ENCODE results near the gene KRT75.
"Not testable (repeated sequence)": the region's sequence is repeated elsewhere in the genome, so short reads cannot be mapped to it uniquely, and the experiment has no call there.

Gene KRT75

DNA sequence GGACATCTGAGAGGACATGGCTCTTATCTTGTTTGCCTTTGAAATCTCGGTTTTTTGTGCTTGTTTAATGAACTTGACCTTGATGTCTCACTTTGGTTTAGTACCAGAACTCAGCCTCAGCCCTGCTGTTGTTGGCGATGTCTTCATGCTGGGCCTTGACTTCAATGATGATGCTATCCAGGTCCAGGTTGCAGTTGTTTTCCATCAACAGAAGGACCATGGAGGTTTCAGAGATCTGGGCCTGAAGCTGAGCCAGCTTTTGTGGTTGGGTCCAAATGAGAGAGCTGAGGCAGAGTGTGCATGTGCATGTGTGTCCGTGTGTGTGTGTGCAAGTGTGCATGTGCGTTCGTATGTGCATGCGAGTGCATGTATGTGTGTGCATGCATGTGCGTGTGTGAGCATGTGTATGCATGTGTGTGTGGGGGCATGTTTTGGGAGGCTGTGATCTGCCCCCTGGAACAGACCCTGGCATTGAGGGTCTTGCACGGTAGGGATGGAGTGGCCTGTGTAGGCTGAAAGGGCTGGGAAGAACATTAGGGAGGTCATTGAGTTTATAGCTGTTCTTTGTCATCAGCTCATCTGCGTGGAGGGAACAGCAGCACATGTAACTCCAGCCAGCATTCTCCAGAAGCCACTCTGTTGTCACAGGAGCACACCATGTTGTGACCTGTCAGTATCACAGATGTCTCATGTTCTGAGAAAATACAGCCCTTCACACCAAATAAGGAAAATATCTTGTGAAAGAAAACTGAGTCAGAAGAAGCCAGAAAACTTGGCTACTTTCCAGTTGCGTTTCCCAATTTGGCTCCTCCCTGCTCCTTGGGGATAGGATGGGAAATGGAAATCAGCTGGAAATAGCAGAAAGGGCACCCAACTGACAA, 18.1 kb downstream of the KRT75 start:
- DNase-seq: no peak

DNA sequence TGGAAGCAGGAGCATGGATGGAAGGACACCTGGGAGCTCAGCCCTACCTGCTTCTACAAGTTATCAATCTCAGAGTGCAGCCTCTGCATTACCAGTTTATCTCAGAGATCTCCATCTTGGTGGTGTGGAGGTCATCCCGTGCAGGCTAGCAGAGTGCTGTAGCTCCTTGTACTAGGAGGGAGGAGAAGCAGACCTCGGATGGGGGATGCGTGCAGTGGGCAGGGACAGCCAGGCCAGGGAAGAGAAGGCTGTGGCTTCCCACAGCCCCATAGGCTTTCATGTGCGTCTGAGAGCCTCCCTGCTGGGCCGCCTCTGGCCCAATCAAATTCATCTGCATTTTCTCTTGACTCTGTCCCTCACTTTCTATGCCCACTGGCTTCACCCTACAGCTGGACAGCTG, 19.2 kb downstream of the KRT75 start:
- no peak for DNase-seq

DNA sequence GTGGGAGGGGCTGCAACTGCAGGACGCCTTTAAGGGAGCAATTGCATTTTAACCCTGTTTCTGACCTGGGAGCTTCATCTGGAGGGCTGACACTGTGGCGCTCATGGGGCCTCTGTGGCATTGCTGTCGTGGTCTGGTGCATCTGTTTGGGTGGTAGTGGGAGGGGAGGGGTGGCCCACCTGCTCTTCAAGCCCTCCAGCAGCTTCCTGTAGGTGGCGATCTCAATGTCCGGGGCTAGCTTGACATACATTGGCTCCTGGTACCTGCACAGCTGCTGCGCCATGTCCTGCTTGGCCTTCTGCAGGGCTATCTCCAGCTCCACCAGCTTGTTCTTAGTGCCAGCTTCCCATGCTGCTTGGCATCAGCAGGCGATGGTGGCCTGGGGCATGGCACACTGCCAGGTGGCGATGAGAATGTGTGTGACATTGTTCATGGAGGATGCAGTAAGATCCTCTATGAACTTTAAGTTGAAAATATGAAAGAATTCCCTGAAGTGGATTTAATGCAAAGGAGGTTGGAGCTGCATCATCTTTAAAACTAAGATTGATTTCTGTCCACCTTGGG, 20.3 kb downstream of the KRT75 start:
- no peak for DNase-seq

DNA sequence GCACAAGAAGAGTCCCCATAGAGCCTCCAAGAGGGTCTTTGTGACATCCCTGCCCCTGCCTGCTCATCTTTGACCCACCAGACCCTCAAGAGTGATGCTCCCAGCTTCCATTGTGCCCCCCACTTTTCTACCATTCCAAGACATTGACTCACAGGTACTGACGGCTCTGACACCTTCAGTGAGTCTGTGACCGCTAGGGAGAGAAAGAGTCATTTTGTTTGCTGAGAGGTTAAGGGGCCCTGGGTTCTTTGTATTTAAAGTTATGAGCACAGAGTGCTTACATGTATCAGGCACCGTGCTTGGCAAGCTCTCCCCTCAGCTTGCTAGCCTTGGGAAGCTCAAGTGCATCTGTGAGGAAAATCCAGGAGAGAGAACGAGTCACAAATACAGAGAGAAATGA, 21.0 kb downstream of the KRT75 start:
- no peak for DNase-seq

DNA sequence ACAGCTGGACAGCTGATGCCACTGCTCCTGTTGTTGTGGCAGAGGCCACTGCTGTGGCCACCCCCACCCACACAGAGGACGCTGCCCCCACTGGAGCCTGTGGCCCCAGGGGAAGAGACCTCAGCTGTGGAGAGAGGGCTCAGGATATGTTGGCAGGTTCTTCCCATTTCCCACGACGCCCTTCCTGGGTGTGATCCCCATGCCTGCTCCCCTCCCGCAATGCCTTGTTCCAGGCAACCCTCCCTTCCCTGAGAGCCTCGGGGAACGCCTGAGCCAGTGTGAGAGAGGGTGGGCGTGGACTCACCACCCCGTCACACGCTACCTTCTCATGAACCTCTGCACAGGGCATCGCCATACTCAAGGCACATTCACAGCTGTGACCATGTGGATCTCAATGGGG, 22.4 kb downstream of the KRT75 start:
- no peak for DNase-seq

DNA sequence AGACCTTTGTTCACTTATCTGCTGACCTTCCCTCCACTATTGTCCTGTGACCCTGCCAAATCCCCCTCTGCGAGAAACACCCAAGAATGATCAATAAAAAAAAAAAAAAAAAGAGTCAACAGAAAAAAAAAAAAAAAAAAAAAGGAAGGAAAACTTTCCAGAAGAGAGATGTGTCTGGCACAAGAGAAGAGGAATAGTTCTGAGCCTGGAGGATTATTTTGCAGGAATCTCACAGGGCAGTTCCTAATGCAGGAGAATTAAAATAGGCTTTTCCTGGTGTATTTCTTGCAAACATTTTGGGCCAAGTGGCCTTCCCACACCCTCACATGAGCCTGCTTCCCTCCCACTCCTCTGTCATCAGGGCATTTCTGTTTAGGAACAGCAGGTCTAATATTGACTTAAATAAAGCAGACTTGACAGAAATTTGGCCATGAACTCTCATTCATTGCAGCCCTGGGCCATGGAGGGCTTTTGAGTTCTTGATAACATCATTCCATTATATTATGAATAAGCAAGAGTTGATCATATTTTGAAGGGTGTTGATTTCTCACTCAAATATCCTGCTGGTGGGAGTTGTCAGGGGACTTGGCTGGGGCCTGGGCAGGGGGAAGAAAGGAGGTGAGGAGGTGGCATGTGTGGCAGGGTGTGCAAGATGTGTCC, 23.5 kb downstream of the KRT75 start:
- not testable (repeated sequence) for DNase-seq

DNA sequence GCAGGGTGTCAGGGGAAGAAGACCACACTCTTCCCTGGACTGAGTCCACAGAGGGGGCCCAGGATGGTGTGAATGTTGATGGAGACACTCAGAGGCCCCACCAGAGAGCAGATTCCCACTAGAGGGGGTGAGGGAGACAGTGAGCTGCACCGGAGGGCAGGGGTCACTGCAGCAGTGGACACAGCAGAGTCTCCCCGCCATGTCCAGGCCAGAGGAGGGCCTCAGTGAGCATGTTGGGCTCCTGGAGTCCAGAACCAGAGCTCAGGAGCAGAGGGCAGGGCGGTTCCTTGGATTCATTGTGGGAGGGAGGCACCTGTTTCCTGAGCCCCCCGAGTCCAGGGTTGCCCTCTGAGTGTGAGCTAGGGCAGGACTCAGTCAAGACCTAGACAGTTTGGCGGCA, 26.3 kb downstream of the KRT75 start:
- no peak for DNase-seq

DNA sequence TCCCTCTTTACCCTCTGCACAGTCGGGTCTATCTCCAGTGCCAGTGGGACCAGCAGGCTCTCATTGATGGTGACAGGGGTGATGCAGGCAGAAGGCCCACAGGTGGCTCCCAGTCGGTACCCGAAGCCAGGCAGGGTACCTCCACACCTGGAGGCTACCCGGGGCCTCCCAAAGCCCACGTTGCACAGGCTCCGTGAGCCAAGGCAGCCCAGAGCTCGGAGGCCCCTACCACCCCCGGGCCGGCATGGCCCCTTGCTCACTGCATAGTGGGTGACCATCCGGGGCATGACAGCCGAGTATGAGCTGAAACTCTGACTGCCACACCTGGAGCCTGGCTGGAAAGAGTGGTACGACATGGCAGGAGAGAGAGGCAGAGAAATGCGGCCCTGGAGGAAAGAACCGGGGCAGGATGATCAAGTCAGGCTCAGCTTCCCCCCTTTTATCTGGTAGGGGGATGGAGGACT, 28.2 kb downstream of the KRT75 start, which contains the start of gene KRT82:
TSS of gene KRT82 (minus strand) at position 414 of the 464 bp plus-strand sequence. CDS start at position 356, 58 bp downstream.
- DNase-seq: no peak

DNA sequence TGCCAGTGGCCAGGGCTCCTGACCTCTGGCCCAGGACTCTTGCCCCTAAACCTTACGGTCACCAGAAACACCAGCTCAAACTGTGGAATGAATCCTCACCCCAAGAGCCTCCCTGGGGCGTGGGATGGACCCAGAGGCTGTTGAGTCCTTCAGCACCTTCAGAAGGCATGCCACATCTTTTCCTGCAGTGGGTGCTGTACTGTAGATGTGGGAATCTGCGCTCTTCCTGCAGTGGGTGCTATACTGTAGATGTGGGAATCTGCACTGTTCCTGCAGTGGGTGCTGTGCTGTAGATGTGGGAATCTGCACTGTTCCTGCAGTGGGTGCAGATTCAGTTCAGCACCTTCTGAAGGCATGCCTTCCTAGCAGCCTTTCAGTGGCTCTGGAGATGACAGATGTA, 29.2 kb downstream of the KRT75 start:
- no peak for DNase-seq

DNA sequence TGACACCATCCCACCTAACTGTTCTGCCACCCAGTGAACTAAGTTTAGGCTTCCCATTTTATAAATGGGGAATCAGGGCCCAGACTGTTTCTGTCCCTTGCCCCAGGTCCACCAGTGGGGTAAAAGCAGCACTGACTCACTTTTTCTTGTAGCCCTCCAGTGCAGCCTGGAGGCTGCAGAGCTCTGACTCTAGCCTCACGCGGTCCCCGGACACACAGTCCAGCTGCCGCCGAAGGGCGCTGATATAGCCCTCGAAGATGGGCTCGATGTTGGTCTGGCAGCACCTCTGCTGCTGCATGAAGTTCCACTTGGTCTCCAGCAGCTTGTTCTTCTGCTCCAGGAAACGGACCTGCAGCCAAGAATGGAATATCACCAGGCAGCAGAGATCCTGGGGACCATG, 30.6 kb downstream of the KRT75 start:
- DNase-seq: no peak

DNA sequence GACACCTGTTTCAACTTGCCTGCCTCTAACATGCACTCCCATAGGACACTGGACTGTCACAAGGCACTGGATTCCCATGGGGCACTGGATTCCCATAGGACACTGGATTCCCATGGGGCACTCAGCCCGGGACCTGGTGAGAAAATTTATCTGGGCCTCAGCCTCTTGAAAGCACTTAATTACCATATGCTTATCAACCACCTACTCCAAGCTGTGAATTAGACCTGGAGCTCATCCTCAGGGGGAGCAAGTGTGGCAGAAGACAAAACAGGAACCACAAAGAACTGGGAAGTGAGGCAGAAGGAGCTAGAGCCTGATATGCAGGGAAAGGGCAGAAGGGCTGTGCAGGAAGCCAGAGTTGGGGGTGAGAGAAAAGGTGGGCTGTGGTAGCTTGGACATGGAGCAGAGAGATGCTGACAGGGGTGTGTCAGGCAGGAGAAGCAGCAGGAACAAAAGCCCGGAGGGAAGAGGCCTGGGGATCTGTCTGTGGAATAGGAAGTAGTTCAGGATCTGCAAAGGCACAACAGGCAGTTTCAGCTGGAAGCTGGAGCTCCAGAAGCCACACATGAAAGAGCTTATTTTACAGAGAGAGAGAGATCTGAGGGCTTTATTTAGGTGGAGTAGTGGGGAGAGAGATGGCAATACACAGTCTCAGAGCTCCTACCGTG, 31.2 kb downstream of the KRT75 start:
- no peak for DNase-seq

DNA sequence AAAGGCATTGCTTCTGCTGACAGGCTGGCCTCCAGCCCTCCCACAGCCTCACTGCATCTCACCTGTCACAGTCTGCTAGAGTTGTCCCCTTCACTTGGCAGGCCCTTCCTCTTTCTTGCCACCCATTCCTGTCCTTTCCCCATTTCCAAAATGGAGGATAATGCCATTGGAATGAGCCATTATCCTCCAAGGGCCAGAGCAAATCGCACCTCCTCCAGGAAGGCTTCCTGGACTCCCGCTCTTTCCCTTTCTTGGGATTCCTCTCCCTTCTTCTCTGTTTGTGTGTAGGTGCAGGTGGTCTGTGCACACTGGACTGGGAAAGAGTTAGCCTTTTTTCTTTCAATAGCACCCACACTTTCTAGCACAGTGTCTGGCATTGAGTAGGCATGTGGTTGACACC, 31.8 kb downstream of the KRT75 start:
- DNase-seq: no peak

DNA sequence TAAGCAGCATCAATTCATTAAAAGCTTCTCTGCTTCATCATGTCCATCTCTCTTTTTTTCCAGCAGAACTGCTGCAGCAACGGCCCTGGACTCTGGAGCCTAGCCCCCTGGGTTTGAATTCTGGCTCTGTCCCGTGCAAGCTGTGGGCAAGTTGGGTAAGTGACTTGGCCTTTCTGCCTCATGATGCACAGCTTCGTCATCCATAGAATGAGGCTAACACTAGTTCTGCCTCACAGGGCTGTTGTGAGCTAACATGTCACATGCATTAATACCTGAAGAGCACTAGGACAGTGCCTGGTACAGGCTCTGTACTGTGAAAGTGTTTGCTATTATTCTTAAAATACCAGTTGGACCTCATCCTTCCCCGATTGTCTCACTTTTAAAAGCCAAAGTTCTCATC, 32.2 kb downstream of the KRT75 start:
- no peak for DNase-seq

DNA sequence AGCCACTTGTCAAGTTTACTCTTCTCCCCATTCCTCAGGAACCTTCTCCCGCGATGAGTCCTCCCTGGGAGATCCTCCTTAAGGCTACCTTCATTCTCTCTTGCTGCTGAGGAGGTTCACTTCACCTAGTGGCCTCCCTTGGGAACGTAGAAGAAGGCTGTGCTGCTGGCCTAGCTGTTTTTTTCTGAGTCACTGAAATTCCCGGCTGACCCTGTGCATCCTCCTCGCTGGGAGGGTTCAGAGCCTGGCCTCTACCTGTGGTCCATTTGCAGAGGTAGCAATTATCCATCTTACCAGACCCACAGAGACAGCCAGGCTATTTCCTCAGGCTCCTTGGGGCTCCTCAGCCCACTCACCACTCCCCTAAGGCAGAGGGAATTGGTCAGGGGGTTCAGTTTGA, 32.6 kb downstream of the KRT75 start:
- no peak for DNase-seq

DNA sequence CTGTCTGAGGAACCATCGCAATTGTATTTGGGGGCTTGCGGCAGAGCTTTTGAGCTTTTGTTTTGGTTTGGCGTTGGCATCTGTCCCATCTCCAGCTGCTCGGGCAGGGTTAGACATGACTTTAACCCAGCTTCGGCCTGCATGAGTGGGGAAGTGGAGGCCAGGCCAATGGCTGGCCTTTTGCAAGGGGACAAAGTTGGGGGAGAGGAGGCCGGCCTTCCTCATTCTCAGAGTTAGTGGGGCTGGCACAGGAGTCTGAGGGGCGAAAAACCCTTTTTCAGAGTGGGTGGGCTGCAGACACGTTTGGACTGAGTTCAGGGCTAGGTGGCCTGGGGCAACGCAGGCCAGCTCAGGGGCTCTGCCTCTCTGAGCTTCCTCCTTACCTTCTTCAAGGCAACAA, 33.3 kb downstream of the KRT75 start:
- no peak for DNase-seq

DNA sequence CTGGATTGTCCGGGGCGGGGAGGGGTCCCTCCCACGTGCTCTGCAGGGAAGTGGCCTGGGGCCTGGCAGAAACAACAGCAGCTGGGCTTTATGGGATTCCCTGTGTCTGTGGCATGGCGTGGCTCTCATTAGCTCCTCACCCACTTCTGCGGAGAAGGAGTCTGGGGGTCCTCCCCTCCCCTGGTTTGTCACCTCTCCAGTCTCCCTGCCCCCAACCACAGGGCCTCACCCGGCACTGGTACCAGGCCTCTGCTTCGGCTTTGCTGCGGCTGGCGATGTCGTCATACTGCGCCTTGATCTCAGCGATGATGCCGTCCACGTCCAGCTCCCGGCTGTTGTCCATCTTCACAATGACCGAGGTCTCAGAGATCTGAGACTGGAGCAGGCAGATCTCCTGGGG, 34.4 kb downstream of the KRT75 start:
- no peak for DNase-seq

DNA sequence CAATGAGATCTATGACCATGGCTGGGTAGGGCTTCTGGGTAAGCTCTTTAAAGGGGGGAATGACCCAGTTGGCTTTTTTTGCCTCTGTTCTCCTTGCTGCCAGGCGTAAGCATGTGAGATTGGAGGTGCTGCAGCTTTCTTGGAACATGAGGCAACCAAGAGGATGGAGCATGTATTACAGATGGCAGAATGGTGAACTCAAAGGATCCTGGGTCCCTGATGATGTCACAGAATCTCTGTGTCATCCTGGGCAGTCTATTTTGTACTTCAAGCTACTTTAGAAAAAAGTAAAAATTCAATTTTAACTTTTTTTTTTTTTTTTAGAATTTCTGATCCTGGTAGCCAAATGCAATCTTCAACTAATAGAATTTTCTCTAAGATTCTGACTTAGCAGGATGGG, 36.0 kb downstream of the KRT75 start:
- no peak for DNase-seq

DNA sequence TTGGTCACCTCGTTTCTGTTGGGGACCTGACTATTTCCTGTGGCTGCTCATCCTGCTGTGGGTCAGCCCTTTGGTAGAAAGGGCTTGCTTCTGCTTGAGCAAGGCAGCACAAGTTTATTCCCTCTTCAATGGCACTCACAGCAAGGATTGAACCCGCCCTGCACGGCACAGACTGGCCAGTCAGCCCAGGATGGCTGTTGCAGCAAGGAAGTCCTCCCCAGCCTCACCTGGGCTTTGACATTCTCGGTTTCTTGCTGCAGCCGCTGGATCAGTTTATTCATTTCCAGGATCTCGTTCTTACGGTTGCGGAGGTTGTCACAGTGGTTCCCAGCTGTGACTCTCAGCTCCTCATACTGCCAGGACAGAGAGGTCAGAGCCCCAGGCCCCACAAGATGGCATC, 37.5 kb downstream of the KRT75 start:
- DNase-seq: no peak

DNA sequence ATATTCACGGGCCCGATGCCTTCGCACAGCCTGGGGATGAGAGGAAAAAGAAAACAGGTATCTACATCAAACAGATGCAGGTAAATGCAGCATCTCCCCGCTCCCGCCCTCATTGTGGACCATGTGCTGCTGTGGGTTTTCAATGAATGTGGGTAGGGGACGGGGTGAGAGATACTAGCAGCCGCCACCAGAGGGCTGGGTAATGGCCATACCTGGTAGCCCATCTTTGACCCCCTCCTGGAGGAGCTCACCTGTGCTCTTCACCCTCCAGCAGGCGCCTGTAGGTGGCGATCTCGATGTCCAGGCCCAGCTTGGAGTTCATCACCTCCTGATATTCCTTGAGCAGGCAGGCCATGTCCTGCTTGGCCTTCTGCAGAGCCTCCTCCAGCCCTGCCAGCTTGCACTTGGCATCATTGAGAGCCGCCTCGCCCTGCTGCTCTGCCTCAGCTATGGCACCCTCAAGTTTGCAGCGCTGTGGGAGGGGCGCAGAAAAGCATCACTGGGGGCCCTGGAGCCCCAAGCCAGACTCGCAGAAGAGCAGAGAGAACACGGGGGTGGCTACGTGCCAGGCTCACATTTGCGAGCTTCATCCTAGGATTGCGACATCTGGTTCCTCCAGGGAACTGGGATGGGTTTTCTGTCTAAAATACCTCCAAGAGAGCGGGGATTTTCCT, 38.3 kb downstream of the KRT75 start:
- no peak for DNase-seq

DNA sequence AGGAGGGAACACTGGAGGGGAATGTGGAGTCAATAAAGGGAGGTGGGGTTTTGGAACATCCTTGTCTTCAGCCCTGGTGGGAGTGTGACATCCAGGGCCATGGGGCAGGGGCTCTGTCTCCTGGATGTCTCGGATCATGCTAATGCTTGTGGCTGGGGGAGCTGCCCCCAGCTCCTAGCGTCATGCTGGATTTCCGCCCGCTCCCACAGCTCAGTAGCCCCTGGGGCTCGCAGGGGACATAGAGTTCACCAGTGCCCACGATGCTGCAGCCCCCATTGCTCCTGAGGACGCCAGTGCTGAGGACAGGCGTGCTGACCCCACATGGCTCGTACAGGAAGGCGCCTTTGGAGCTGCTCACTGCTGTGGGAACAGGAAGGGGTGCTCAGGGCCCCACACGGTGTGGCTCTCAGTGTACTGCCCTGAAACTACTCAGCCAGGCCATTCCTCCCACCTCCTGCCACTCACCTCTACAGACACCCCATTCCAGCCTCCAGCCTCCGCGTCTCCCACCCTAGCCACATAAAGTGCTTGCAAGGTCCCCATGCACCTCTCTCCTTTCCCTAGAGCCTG, 39.2 kb downstream of the KRT75 start:
- DNase-seq: no peak

DNA sequence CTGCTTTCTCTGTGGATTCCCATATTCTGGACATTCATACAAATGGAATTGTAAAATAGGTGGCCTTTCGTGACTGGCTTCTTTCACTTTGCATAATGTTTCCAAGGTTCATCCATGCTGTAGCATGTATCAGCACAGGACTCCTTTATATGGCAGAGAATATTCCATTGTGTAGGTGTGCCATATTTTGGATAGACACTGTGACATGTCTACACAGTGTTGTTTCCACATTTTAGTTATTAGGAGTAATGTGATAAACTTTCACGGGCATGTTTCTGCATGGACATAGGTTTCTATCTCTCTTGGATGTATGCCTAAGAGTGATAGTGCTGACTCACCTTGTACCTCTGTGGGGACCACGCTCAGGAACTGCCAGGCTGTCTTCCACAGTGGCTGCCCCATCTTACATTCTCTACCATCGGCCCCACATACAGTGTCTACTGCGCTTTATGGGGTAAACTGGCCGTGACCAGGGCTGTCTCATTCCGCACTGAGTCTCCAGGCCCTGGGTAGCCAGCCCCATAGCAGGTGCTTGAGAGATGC, 41.6 kb downstream of the KRT75 start:
- no peak for DNase-seq

DNA sequence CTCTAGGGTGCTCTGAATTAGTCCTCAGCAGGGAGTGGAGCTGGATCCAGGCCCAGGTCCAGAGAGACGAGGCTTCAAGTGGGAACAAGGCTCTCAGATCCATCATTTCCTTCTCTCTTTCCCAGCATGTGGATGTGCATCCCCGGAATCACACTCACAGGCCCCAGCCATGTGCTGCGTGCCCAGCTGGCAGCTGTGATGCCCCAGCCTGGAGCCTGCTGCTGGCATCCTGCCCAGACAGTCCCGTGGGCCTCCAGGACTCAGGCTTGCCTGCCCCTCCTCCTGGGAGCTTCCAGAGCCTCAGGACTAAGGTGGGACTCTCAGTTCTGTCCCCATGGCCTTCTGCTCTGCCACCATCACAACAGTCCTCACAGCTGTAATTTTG, 42.6 kb downstream of the KRT75 start:
- DNase-seq: peak; percentile 52

Data from femur (tissue), 1 donor.